IPS-15b (cell line): Measurements from ENCODE around the gene SNRPD2.
"Not testable (repeated sequence)": the region's sequence is repeated elsewhere in the genome, so short reads cannot be mapped to it uniquely, and the experiment has no call there.

Experiments
- H3K27me3 ChIP-seq: one replicate; pipeline ENCODE4 v1.6.1; 2013; ENCODE audit warnings: low read length; ENCODE audit not compliant: control insufficient read depth, insufficient read depth
- H3K36me3 ChIP-seq: one replicate; pipeline ENCODE4 v1.6.1; 2013; ENCODE audit warnings: low read length; ENCODE audit not compliant: control insufficient read depth, insufficient read depth
- H3K4me1 ChIP-seq: one replicate; pipeline ENCODE4 v1.6.1; 2013; ENCODE audit warnings: mild to moderate bottlenecking, low read length; ENCODE audit not compliant: control insufficient read depth, insufficient read depth
- H3K4me3 ChIP-seq: one replicate; pipeline ENCODE4 v1.5.1; 2013; ENCODE audit warnings: low read depth, low read length
- H3K9ac ChIP-seq: one replicate; pipeline ENCODE4 v1.6.1; 2013; ENCODE audit warnings: low read depth, mild to moderate bottlenecking, low read length
- H3K9me3 ChIP-seq: one replicate; pipeline ENCODE4 v1.6.1; 2013; ENCODE audit warnings: mild to moderate bottlenecking, low read length; ENCODE audit not compliant: control insufficient read depth, insufficient read depth

Gene SNRPD2

GRCh38 chr19:45692187-45693105 is 693 bp upstream of the SNRPD2 start, which contains the start of gene QPCTL:
Gene QPCTL, plus strand, starts transcription at chr19:45692666. Its CDS starts 38 bp downstream, at chr19:45692704.
- Histone ChIP-seq H3K4me1 (peaks cover 2% of the 10 kb centered on the region), H3K9ac (peak within 1 kb of the TSS; percentile 87), H3K9me3 (no peaks in the 10 kb centered on the region), H3K36me3 (peaks cover 35% of the 10 kb centered on the region), H3K27me3 (no peaks in the 10 kb centered on the region), H3K4me3 (peak within 1 kb of the TSS; percentile 94)

- Histone ChIP-seq H3K9ac (no peak overlapping the region), H3K9me3 (no peaks in the 10 kb centered on the region), H3K4me1 (no peaks in the 10 kb centered on the region), H3K27me3 (no peaks in the 10 kb centered on the region), H3K36me3 (peaks cover 39% of the 10 kb centered on the region), H3K4me3 (no peak overlapping the region)
Measured at GRCh38 chr19:45687599-45687998, 4.2 kb downstream of the SNRPD2 start.

- H3K4me3 ChIP-seq, H3K9me3 ChIP-seq, H3K4me1 ChIP-seq, H3K9ac ChIP-seq, H3K27me3 ChIP-seq: not testable (repeated sequence)
- peaks cover 36% of the 10 kb centered on the region for H3K36me3 ChIP-seq
Measured at GRCh38 chr19:45685045-45685444, 6.7 kb downstream of the SNRPD2 start.

GRCh38 chr19:45682908-45683307 is 8.8 kb downstream of the SNRPD2 start:
- Histone ChIP-seq H3K9me3 (no peaks in the 10 kb centered on the region), H3K27me3 (peaks cover 11% of the 10 kb centered on the region), H3K4me1 (peaks cover 5% of the 10 kb centered on the region), H3K36me3 (peaks cover 27% of the 10 kb centered on the region), H3K4me3 (no peak overlapping the region), H3K9ac (no peak overlapping the region)

- Histone ChIP-seq H3K9ac (no peak overlapping the region), H3K4me3 (peak overlapping the region; percentile 49), H3K27me3 (peaks cover 11% of the 10 kb centered on the region), H3K36me3 (peaks cover 19% of the 10 kb centered on the region), H3K9me3 (no peaks in the 10 kb centered on the region), H3K4me1 (peaks cover 5% of the 10 kb centered on the region)
Measured at GRCh38 chr19:45682117-45682516, 9.6 kb downstream of the SNRPD2 start.

GRCh38 chr19:45681391-45682015 is 10.2 kb downstream of the SNRPD2 start:
- Histone ChIP-seq H3K4me3 (peak overlapping the region; percentile 49), H3K9ac (no peak overlapping the region), H3K9me3 (no peaks in the 10 kb centered on the region)

GRCh38 chr19:45677351-45678230 is 14.2 kb downstream of the SNRPD2 start:
- H3K4me3 ChIP-seq: peak overlapping the region; percentile 87
- peaks cover 12% of the 10 kb centered on the region for H3K27me3 ChIP-seq
- H3K36me3 ChIP-seq: no peaks in the 10 kb centered on the region
- H3K9me3 ChIP-seq: no peaks in the 10 kb centered on the region
- peaks cover 5% of the 10 kb centered on the region for H3K4me1 ChIP-seq
- H3K9ac ChIP-seq: peak overlapping the region; percentile 73

More at GRCh38 chr19:45681391-45682015, 10.2 kb downstream of the SNRPD2 start:
- H3K27me3 ChIP-seq: peaks cover 11% of the 10 kb centered on the region
- peaks cover 18% of the 10 kb centered on the region for H3K36me3 ChIP-seq
- peaks cover 5% of the 10 kb centered on the region for H3K4me1 ChIP-seq

GRCh38 chr19:45676851-45677263 is 14.9 kb downstream of the SNRPD2 start:
- no peaks in the 10 kb centered on the region for H3K36me3 ChIP-seq
- H3K4me1 ChIP-seq: peaks cover 5% of the 10 kb centered on the region
- peak overlapping the region; percentile 65 for H3K9ac ChIP-seq
- H3K27me3 ChIP-seq: peaks cover 13% of the 10 kb centered on the region
- H3K9me3 ChIP-seq: no peaks in the 10 kb centered on the region
- peak overlapping the region; percentile 87 for H3K4me3 ChIP-seq

- Histone ChIP-seq H3K36me3 (no peaks in the 10 kb centered on the region), H3K4me1 (peaks cover 5% of the 10 kb centered on the region), H3K27me3 (peaks cover 19% of the 10 kb centered on the region), H3K9ac (no peak overlapping the region), H3K9me3 (no peaks in the 10 kb centered on the region), H3K4me3 (no peak overlapping the region)
Measured at GRCh38 chr19:45674946-45675345, 16.8 kb downstream of the SNRPD2 start.

- Histone ChIP-seq H3K4me3 (peak overlapping the region; percentile 62), H3K9ac (peak overlapping the region; percentile 37), H3K36me3 (no peaks in the 10 kb centered on the region), H3K4me1 (peaks cover 3% of the 10 kb centered on the region), H3K9me3 (no peaks in the 10 kb centered on the region), H3K27me3 (peaks cover 32% of the 10 kb centered on the region)
Measured at GRCh38 chr19:45670670-45671453, 20.9 kb downstream of the SNRPD2 start.
